Measurements from ENCODE around the gene LYAR.
A peak's percentile ranks its signal among the peaks of the same experiment; 100 is the strongest.

LYAR gene

DNA sequence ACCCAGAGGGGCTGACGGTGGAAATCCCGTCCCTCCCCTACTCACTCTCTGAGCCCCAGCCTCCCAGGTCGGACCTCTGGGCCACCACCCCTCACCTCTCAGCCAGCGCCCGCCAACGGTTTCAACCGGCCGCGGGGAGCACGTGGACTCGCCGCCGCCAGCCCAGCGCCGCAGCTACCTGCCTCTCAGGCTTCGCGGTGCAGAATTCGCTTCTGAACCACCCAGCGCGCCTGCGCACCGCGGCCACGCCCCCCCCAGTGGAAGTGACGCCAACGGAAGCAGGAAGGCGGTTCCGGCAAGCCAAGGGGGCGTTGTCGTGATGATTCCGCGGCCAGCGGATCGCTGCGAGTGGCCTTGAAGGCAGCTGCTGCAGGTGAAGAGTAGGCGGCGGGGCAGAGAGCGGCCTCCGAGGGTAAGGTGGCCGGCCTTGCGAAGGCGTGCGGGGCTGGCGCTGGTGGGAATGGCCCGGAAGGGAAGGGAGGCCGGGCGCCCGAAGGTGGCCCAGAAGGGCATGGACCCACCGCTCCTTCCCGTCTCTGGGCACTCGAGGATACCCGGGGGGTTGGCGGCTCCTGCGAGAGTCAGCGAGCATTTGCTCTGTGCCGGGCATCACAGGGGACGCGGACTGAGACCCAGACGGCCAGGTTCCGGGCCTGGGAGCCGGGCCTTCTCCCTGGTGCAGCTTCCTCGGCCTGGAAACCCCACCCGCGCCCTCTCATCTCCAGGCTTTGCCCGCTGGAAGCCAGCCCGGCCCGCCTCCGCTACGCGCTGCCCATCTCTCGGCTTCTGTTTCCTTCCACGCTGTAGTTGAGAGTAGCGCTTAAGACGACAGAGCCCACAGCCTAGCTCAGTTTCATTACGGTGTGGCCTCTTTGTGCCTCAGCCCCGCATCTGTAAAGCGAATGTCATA is at the start of gene LYAR, which contains the start of gene ZBTB49:
LYAR (minus strand) TSS at position 214 of the 910 bp plus-strand sequence. CDS start 6,412 bp downstream, outside the sequence.
ZBTB49 (plus strand) TSS at position 311 of the 910 bp plus-strand sequence. CDS start 9,695 bp downstream, outside the sequence.
- peak; percentile 98 for DNase-seq (ENCODE audit: extremely low spot score)
- CTCF ChIA-PET: interaction anchor here (1.0 kb wide), 2 partner anchors 19 to 45 kb away, joined by 3 to 4 read pairs; no protein-coding TSS in a partner anchor
- POLR2A ChIA-PET: no interaction called here
- TF ChIP-seq, protein P1, sequence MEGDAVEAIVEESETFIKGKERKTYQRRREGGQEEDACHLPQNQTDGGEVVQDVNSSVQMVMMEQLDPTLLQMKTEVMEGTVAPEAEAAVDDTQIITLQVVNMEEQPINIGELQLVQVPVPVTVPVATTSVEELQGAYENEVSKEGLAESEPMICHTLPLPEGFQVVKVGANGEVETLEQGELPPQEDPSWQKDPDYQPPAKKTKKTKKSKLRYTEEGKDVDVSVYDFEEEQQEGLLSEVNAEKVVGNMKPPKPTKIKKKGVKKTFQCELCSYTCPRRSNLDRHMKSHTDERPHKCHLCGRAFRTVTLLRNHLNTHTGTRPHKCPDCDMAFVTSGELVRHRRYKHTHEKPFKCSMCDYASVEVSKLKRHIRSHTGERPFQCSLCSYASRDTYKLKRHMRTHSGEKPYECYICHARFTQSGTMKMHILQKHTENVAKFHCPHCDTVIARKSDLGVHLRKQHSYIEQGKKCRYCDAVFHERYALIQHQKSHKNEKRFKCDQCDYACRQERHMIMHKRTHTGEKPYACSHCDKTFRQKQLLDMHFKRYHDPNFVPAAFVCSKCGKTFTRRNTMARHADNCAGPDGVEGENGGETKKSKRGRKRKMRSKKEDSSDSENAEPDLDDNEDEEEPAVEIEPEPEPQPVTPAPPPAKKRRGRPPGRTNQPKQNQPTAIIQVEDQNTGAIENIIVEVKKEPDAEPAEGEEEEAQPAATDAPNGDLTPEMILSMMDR (IDR thresholded peaks at IDR 0.05; ENCODE audit: control extremely low read depth, extremely low read depth, low read depth, missing control alignments): no peak

DNA sequence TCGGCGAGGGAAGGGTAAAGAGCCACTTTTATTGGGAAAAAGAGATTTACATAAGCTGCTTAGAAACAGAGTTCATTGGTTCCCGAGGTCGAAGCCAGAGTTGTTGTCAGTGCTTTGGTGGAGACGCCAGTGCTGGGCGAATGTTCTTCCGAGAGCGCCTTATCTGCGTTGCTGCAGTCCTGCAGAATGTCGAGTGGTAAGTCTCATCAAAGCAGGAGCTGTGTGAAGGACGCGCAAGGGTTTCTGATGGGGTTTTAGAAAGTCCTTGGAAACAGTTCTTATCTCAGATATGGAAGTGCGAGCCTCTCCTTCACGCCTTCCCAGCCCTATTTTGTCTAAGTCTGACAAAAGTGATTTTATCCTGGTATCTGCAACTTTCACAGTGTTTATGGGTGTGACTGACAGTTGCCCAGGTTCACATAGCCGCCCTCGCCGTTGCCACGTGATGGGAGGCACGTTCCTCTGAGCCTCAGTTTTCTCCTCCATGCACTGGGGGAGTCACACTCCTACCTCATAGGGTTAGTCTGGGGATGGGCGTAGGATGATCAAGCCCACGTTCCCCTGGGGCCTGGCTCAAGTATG is 49.6 kb upstream of the LYAR start:
- no peak for DNase-seq (ENCODE audit: extremely low spot score)
- TF ChIP-seq, protein P1 (IDR thresholded peaks at IDR 0.05; ENCODE audit: control extremely low read depth, extremely low read depth, low read depth, missing control alignments): no peak
- POLR2A ChIA-PET: no interaction called here
- CTCF ChIA-PET: interaction anchor here (1.0 to 2.2 kb wide), 2 partner anchors 39 to 83 kb away, joined by 3 to 5 read pairs; no protein-coding TSS in a partner anchor

DNA sequence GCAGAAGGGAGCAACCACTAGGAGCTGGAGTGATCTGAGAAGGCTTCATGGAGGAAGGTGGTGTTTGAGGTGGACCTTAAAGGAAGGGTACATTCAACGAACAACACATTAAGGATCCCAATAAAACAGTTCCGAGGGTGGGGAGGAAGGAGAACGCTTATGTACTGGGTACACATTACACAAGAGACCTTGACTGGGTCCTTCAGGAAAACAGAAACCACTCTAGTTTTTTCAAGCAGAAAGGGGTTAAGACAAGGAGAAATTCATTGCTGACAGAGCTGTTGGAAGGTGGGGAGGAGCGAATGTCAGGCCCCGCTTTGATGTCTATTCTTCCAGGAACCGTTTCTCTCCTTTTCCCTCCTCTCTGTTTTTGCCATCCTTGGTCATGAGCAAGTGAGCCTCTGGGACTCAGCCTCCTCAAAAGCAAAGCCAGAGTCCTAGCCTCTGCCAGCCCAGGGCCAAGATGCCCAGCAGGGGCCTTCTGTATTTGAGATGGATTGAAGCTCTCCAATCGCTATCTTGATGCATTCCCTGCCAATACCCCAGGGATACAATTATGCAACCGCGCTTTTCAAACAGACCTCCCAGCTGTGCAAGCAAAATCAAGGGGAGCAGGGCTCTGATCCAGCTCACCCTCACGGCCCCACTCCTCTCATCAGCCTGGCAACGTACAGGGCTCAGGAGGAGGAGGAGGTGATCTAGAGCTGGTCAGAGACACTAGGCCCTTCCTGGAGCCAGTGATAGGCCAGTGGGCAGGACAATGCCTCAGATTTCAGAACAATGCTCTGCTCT is 48.5 kb upstream of the LYAR start:
- TF ChIP-seq, protein P1 (IDR thresholded peaks at IDR 0.05; ENCODE audit: control extremely low read depth, extremely low read depth, low read depth, missing control alignments): no peak
- DNase-seq (ENCODE audit: extremely low spot score): no peak
- POLR2A ChIA-PET: no interaction called here
- CTCF ChIA-PET: interaction anchor here (1.0 to 4.7 kb wide), 4 partner anchors 14 to 87 kb away, joined by 5 to 31 read pairs (median 5); no protein-coding TSS in a partner anchor

DNA sequence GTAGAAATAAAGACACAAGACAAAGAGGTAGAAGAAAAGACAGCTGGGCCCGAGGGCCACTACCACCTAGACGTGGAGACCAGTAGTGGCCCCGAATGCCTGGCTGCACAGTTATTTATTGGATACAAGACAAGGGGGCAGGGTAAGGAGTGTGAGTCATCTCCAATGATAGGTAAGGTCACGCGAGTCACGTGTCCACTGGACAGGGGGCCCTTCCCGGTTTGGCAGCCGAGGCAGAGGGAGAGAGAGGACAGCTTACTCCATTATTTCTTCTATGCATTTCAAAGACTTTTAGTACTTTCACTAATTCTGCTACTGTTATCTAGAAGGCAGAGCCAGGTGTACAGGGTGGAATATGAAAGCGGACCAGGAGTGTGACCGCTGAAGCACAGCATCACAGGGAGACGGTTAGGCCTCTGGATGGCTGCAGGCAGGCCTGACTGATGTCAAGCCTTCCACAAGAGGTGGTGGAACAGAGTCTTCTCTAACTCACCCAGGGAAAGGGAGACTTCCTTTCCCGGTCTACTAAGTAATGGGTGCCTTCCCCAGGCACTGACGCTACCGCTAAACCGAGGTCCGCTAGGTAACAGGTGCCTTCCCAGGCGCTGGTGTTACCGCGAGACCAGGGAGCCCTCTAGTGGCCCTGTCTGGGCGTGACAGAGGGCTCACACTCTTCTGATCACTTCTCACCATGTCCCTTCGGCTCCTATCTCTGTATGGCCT is 45.0 kb upstream of the LYAR start:
- DNase-seq (ENCODE audit: extremely low spot score): peak; percentile 70
- ChIA-PET CTCF (interaction anchor here (0.9 to 4.7 kb wide), 12 partner anchors 10 to 88 kb away, joined by 3 to 31 read pairs (median 4); partner anchors contain the start of genes LYAR and ZBTB49), POLR2A (no interaction called here)
- TF ChIP-seq, protein P1 (IDR thresholded peaks at IDR 0.05; ENCODE audit: control extremely low read depth, extremely low read depth, low read depth, missing control alignments): peak; percentile 87

GRCh38 chr4:4333265-4333706 is 43.3 kb upstream of the LYAR start:
- no peak for DNase-seq (ENCODE audit: extremely low spot score)
- ChIA-PET POLR2A (no interaction called here), CTCF (interaction anchor here (0.9 to 2.0 kb wide), 8 partner anchors 25 to 84 kb away, joined by 3 to 7 read pairs (median 4); no protein-coding TSS in a partner anchor)
- TF ChIP-seq, protein P1 (IDR thresholded peaks at IDR 0.05; ENCODE audit: control extremely low read depth, extremely low read depth, low read depth, missing control alignments): no peak
